ENCODE data around the gene RNF150.

RNF150 gene

DNA sequence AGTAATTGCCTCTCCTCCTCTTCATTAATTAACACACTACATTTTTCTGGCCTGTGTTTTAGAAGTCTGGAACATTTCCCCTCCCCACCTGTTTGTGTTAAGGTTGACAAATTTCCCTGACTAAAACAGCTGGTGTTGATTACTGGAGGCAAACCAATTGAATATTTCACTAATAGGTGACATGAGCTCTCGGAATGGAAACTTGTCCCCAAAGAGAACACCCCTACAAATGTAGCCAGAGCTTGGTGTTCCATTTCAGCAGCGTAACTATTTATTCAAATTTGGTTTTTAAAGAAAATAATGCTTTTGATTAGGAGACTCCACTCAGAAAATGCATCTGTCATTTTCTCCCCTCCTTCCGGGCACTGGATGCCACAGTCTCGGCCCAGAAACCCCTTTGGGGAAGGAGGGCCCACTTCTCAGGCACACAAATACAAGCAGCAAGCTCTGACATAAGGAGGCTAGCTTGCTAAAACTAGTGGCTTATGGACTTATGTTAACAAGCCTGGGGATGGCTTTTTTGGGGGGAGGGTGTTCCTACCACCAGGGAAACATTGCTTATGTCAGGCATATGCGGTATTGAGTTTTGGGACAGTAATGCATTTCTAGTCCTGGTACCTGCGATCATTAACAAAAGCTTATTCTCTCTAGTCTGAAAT, 2.2 kb downstream of the RNF150 start:
- FAIRE-seq: no peak

DNA sequence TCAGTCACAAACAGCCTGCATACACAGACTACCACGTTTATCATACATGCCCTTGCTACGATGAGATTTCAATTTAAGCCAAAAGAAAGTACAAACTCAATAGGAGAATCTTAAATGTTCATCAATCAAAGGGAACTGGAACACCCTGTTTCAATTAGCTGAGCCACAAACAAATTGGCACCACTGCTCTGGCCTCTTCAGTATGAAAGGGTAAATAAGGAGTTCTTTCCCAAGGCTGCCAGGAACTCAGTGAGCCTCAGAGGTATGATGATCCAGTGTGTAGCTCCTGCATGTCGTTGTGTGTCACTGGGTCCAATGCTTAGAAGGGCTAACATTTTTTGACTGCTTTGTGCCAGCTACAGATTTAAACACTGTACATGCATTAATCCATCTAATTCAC, 5.4 kb downstream of the RNF150 start:
- no peak for FAIRE-seq

DNA sequence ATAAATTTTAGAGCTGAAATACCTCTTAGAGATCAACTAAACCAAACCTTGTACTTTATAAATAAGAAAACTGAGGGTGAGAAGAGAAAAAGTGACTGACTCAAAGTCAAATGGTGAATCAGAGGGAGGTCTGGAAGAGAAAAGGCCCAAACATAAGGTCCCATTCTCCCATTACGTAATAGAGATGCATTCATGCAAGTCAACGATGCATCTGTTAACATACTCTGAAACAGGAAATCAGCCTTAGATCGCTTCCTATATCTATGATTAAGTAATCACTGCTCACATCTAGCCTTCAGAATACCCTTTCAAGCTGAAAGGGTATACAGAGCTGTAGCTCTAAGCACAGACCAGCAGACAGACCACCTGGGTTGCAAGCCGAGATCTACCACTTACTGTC, 6.5 kb downstream of the RNF150 start:
- FAIRE-seq: no peak

DNA sequence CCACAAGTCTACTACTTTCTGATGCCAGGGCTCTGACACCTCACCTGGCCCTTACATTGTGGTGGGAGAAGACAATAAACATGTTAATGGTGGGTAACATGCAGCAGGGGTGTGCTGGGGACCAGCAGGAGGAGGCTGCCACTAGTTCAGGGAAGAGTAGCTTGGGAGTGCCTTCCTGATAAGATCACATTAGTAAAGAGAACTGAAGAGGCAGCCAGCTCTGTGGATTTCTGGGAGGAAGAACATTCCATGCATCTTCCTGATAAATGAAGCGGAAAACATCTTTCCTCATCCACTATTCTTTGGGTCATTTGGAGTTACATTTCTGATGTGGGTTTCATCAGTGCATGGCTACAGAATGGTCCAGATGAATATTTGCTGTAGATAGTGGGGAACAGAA, 9.0 kb downstream of the RNF150 start:
- no peak for FAIRE-seq

DNA sequence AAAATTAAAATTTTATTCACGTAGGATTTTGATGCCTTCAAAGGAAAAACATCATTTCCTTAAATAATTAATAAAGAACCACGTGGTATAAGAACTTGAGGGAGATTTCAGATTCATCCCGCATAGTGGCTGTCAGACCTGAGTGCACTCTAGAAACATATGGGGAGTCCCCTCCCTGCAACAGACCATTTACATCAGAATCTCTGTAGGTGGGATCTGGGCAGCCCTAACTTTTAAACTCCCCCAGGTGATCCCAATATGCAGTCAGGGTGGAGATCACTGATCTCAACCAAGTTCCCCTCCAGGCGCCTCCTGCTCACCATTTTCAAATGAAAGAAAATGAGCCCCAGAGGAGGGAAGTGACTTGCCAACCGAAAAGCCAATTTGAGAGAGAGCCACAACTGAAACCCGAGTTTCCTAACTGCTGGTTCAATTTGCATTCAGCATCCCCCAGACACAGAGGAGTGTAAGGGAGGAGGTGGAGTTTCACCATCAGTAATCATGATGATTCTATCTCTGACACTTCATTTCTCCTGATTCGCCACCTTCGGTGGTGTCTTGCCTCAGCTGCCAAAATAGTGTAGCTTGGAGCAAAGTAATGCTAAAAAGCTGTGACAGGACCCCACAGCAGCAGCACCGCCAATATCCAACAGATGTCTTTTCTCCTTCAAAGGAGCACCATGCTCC, 11.4 kb downstream of the RNF150 start:
- no peak for FAIRE-seq

DNA sequence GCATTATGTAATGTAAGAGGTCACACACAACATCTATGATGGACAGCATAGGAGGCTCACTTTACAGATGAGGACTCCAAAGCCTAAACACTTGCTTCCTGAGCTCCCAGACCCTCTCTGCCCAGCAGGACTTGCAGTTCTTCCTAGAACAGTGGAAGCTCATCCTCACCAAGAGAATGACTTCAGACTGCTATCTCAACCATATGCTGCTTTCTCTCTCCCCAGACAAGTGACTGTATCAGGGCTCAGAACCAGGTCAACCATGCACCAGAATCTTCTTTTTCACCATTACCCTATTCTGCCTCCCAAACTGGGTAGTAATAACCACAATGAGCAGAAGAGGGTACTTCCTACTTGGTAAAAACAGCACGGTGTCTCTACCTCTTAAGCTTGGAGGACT, 12.2 kb downstream of the RNF150 start:
- FAIRE-seq: no peak

DNA sequence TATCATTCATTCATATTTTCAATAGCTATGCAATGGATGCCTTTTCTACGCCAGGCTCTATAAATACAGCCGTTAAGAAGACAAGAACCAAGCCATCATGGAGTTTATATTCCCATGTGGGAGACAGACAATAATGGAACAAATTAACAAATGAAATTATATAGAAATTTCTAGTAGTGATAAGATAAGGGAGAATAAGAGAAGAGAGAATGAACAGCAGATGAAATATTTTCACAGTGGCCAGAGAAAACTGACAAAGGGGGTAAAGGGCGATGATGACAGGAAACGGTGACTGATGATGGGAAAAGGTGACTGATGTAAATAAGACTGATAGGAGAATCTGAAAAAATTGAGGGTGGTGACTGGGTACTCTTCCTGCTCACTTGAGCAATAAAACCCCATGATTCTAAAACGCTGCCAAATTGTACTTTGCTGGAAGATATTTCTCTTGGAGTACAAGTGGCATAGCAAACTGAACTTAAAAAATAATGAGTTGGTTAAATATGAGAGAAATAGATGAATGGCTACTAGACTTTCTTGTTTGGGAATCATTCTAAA, 13.2 kb downstream of the RNF150 start:
- FAIRE-seq: no peak

DNA sequence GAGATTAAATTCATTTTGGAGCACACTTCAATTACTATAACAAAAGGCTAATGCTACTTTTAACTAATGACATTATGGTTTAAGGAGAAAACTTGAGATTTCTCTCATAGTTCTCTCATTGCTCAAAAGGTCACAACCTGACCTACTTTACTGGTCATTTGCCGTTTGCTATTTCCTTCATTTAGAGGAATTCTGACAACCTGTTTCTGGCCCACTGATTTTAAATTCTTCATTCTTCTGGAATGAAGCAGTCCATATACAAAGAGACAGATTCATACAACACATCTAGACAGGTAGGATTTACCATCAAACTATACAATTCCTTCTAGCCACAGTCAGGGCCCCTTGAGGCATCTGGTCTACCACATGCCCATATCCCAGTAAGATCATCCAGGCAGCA, 14.2 kb downstream of the RNF150 start:
- no peak for FAIRE-seq

DNA sequence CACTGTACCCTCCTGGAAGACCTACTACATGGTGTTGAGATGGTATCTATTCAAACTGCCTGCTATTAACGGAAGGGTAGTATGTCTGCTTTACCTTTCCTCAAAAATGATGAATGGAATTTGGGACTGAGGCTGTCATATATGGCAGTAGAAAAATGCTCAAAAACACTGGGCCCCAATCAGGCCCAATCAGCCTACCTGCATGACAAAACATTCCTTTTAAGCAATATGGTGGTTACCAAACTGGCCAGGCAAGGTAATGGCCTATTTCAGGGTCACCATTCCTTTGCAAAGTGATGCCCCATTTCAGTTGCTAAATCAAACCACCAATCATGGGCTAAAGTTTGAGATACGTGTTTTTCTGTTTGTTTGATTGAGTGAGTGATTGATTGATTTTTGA, 14.9 kb downstream of the RNF150 start:
- no peak for FAIRE-seq

DNA sequence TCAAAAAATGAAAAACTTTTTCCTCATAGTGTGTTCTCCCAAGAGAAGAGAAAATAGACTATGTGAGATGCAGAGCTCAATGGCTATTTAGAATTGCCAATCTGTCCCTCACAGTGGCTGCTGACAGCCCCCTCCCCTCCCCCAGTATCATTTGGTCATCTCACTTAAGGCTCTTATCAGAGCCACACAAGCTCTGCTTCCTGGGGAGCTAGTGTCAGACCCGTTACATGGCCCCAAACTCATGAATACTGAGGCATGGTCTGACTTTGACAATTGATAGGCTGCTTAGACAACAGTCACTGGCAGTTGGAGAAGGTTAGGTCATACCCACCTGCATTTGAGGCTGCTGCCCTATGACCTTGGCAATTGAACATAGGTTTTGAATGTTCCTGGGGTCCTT, 15.3 kb downstream of the RNF150 start:
- FAIRE-seq: no peak

DNA sequence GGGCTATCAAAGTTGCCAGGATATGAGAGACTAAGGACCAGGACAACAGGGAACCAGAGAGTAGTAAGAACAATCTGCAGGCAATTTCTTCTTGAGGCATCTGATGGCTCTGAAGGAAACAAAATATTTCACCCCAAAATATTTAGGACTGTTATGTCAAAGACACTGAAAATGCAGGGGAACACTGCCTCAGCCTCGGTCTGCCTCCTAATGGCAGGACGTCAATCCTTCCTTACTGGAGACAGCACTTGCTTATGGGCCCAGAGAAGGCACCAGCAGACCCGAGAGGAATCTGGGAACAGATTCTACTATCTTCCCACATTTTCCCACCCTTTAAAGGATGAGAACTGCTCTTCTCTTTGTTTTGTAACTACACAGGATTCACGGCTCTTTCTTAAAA, 23.3 kb downstream of the RNF150 start:
- no peak for FAIRE-seq

DNA sequence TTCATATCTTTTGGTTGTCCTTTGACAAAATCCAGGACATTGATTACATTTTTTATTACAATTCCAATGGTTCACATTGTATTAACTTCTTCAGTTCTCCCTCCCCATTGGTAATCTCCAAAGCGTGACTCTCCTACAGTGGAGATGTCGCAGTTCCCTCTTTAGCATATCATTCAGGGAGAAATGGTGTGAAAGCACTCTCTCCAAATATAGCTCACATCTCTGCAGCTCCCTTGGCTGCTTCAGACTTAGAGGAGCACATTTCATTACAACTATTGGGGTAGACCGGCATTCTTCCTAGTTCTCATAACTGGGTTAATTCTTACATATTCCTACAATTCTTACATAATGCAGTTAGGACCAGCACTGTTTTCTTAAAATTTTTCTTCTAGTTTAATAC, 25.3 kb downstream of the RNF150 start:
- no peak for FAIRE-seq

DNA sequence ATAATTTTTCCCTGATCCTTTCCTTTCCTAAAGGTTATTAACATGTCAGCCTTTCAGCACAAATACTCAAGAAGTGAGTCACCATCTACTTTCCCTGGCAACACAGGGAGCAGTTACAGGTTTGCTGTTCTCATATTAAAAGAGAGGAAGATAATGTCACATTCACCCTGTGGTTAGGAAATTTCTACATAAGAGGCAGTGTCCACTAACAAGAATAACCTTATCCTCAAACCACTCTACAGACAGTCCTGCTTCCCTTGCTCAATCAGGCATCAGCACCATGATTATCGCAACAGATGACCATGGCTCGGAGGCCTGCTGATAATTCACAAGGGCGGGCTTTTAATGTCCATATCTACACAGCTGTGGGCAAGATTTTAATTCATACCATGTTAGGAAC, 30.9 kb downstream of the RNF150 start:
- no peak for FAIRE-seq

DNA sequence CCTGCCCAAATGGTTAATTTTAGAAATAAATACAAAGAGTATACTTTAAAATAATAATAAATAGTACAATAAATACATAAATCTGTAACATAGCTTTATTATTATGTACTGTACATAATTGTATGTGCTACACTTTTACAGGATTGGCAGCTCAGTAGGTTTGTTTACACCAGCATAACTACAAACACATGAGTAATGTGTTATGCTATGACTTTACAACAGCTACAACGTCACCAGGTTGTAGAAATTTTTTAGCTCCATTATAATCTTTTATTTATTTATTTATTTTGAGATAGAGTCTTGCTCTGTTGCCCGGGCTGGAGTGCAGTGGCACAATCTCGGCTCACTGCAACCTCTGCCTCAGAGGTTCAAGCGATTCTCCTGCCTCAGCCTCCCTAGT, 31.8 kb downstream of the RNF150 start:
- no peak for FAIRE-seq

DNA sequence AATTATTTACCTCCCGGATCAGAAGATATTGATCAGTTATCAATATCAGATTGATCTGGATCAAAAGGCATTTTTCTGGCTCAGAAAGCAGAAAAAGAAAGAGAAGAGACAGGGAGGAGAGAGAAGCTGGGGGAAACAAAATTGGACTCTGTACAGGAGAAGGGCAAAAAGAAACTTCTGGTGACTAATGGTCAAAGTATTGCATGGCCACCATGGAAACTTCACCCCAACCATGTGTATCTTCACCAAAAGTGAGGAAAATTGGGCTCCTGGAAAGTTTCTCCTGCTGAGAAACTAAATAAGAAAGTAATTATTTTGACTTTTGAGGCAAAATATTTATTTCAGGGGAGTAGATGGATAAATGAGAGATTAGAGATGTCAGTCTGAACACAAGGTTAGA, 33.9 kb downstream of the RNF150 start:
- FAIRE-seq: no peak

DNA sequence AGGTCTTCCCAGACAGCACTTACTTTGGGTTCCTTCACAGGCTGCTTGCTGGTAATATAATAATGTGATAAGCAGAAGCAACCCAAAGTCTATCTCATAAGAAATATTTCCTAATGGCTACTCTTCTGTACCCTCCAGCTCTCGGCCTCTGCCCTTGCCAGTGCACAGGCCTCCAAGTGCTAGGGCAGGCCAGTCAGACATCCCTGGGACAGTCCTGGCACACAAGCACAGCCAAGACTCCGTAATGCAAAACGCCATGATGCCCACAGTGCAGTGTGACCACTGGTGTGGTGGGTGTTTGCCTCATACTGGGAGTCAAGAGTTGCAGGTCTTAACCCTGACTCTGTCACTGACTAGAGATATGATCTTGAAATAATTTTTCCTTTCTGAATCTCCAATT, 35.1 kb downstream of the RNF150 start:
- no peak for FAIRE-seq

DNA sequence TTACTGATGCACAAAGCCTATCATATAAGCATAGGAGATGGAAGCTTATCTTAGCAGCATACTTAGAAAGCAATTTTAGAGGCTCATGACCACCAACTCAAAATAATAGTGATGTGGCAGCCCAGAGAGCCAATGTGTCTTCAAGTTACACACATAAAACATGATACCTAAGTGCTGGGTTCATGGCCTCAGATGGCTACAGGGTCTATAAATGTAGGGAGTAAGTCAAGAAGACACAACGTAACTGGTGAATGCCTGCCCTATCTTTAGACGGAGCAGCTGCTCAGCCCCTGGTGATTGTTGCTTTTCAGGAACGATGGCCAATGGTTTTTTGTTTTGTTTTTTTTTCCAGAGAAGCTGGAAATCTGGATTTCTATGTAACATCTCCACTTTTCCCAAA, 42.8 kb downstream of the RNF150 start:
- no peak for FAIRE-seq

DNA sequence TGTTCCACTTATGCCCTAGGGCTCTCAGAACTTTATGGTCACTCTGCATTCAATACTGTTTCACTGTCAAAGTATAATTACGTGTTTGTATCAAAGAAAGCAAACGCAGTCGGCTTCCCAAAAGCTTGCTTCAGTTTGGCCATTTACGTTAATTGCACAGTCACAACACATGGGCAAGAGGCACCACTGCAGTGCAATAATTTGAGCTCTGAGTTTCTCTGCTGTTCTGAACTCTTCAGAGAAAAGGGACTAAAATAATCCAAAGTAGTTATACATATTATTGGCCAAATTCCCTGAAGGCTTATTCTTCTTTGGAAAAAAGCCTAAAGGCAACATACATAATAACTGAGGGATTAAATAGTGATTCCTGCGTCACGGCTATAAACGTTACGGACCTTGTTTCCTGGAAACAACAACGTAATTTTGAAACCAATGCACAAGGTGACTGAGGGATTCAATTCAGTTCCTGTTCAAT, 51.3 kb downstream of the RNF150 start:
- FAIRE-seq: no peak

DNA sequence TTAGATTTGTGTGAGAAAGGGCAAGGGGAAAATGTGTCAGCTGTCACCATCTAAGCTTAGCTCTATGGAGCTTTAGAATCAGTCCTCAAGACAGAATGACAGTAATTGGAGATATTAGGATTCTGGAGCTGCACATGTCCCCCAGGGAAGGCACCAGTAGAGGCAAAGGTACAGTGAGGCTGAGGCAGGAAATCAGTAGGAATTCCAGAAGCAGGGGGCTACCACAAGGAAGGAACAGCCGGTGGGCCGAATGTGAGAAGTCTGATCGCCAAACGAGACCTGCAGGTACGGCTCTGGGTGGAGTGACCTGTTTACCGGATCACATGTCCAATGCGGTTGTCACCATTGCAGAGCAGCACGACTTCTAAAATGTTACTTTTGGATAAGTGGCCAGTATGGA, 52.6 kb downstream of the RNF150 start:
- no peak for FAIRE-seq

DNA sequence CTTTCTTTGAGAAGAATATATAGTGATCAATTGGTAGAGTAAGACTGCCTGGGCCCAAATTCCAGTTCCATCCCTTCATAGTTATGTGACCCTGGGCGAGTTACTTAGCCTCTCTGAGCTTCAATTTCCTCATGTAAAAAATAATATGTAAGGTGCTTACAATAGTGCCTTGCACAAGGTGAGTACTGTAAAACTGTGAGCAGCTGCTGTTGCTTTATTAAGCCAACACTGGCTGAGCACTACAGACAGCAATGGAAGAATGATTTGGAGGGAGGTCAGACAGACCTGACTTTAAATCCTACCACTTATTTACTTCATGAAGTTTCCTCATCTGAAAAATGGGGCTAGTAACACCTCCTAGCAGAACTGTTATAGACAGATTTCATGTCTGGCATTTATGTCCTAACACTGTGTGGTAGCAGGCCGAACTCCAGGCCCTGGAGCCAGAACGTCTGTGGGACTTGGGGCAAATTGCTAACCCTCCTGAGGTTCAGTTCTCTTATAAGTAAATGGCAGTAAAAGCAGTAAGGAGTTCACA, 53.8 kb downstream of the RNF150 start:
- FAIRE-seq: no peak

DNA sequence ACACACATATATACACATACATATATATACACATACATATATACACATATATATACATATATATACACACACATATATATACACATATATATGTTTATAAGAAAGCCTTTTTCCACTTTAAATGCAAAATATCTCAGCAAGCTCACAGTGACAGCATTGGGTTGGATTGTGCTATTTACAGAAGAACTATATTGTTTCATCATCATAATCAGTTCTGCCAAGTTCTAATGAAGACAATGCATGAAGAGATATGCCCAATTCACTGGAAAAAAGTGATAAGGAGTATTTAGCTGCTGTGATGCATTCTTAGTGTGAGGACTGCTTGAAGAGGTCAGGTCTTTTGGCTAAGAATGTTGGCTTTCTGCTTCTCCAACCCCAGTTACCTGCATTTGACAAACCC, 54.4 kb downstream of the RNF150 start:
- no peak for FAIRE-seq

DNA sequence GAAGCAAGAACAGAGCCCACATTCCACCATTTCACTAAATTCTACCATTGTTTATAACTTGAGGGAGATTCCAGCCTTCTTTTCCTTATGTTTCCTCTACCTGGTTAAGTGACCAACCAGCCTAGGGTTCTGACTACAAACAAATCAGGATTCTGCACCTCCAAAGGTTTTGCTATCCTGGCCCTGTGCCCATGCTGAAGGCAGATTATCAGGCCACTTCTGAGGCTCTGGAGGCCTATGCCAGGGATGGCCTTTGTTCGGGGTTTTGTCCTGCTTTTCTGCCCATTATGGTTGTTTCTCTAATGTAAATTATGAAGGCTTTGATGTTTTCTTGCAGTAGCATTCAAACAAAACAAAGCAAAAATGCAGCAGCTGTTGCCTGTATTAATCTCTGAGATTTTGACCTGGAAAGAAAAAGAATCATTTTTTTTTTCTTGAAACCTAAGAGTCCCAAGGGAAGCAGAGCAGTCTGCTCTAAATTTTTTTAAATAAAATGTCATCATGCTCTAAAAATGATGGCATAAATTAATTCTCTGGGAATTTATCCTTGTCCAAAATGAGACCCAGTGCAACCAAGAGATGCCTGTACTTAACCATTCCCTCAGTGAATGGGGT, 55.6 kb downstream of the RNF150 start:
- no peak for FAIRE-seq

DNA sequence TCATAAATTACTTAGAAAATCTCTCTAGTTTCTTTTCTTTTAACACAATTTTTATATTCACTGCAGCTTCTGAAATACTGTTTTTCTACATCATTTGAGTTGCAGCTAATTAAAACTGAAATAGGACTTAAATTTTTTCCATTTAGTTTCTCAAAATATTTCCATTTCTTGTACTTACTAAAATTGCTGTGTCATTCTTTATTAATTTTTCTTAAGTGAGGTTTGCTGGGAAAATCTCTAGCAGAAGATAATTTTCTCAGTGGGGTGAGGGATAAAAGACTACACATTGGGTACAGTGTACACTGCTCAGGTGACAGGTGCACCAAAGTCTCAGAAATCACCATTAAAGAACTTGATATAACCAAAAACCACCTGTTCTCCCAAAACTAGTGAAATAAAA, 57.7 kb downstream of the RNF150 start:
- no peak for FAIRE-seq

Measured in A204.1 (cell line).